Islet precursor cell (in vitro differentiated cells): ENCODE results near the gene FBXL16.

Experiments used
- DNase-seq: peaks from one replicate; pipeline ENCODE4 v3.0.0-alpha.2; 2018

The FBXL16 gene

GRCh38 chr16:734981-735881 is 29.6 kb upstream of the FBXL16 start:
- DNase-seq = no peak

GRCh38 chr16:734208-734980 is 28.8 kb upstream of the FBXL16 start:
- DNase-seq = no peak

GRCh38 chr16:733382-734207 is 28.0 kb upstream of the FBXL16 start:
- DNase-seq = no peak

GRCh38 chr16:732936-733335 is 27.3 kb upstream of the FBXL16 start:
- DNase-seq = no peak

GRCh38 chr16:732332-732731 is 26.7 kb upstream of the FBXL16 start:
- DNase-seq = no peak

- no peak for DNase-seq
Observed at GRCh38 chr16:730666-731509, 25.3 kb upstream of the FBXL16 start.

- no peak for DNase-seq
Observed at GRCh38 chr16:729768-730665, 24.4 kb upstream of the FBXL16 start.

GRCh38 chr16:728890-729744 is 23.5 kb upstream of the FBXL16 start:
- DNase-seq = no peak

- DNase-seq = peak; percentile 90
Observed at GRCh38 chr16:728131-728889, 22.7 kb upstream of the FBXL16 start.

- DNase-seq = no peak
Observed at GRCh38 chr16:727291-727977, 21.8 kb upstream of the FBXL16 start.

- DNase-seq = peak; percentile 80
Observed at GRCh38 chr16:726438-727290, 21.1 kb upstream of the FBXL16 start, which contains the start of the genes CCDC78 and HAGHL. TSS of gene CCDC78 (minus strand) at chr16:726443. CDS start at chr16:726367, 76 bp downstream. TSS of gene HAGHL (plus strand) at chr16:727106. CDS start at chr16:727510, 404 bp downstream.

GRCh38 chr16:726188-726437 is 20.5 kb upstream of the FBXL16 start:
- no peak for DNase-seq

GRCh38 chr16:725463-726187 is 20.0 kb upstream of the FBXL16 start:
- DNase-seq = no peak

GRCh38 chr16:725041-725376 is 19.4 kb upstream of the FBXL16 start:
- no peak for DNase-seq

- no peak for DNase-seq
Observed at GRCh38 chr16:724188-725040, 18.8 kb upstream of the FBXL16 start.

GRCh38 chr16:723695-724094 is 18.1 kb upstream of the FBXL16 start:
- no peak for DNase-seq
